T-helper 17 cell (primary cell): ENCODE data around the gene CEP128. TPM values are rescaled to one million over a fixed set of nuclear protein-coding genes. Genes with fewer than 3 reads are reported as not detected.

Experiments used
- ATAC-seq: fragments of 150-1000 bp; cut with Tn5 transposase; 2 replicates; pipeline ENCODE4 v1.10.0; 2021; ENCODE audit warnings: mild to moderate bottlenecking, moderate library complexity
- DNase-seq, 3 donors: peaks; one replicate each; pipeline versions ENCODE4 v3.0.0 to v3.0.0-alpha.2; 2020 to 2021
- H3K9me3 ChIP-seq: one replicate; pipeline ENCODE4 v1.7.0; 2013; ENCODE audit warnings: low read length, mild to moderate bottlenecking; ENCODE audit not compliant: control insufficient read depth, poor library complexity, severe bottlenecking
- H3K27ac Mint-ChIP-seq: one replicate; pipeline ENCODE4 v1.8.0; 2022; ENCODE audit warnings: mild to moderate bottlenecking, moderate library complexity, mixed read lengths
- H3K27me3 Mint-ChIP-seq: one replicate; pipeline ENCODE4 v1.8.0; 2022; ENCODE audit warnings: mixed read lengths
- H3K36me3 Mint-ChIP-seq: one replicate; pipeline ENCODE4 v1.8.0; 2022; ENCODE audit warnings: low read depth, mixed read lengths
- H3K4me1 Mint-ChIP-seq: one replicate; pipeline ENCODE4 v1.8.0; 2022; ENCODE audit warnings: mild to moderate bottlenecking, mixed read lengths
- H3K4me3 Mint-ChIP-seq: one replicate; pipeline ENCODE4 v1.8.0; 2022; ENCODE audit warnings: mild to moderate bottlenecking, moderate library complexity, mixed read lengths
- total RNA-seq, 4 donors: library from RNA in 2 of 4; stranded (reverse) in 2 of 4; gene quantifications; one replicate each; pipeline ENCODE4 v1.2.3 and lab custom pipeline; 2022 to 2026

Gene CEP128
- total RNA-seq, 2 donors from 2014 or later, result 19.6 to 25.1 TPM

DNA sequence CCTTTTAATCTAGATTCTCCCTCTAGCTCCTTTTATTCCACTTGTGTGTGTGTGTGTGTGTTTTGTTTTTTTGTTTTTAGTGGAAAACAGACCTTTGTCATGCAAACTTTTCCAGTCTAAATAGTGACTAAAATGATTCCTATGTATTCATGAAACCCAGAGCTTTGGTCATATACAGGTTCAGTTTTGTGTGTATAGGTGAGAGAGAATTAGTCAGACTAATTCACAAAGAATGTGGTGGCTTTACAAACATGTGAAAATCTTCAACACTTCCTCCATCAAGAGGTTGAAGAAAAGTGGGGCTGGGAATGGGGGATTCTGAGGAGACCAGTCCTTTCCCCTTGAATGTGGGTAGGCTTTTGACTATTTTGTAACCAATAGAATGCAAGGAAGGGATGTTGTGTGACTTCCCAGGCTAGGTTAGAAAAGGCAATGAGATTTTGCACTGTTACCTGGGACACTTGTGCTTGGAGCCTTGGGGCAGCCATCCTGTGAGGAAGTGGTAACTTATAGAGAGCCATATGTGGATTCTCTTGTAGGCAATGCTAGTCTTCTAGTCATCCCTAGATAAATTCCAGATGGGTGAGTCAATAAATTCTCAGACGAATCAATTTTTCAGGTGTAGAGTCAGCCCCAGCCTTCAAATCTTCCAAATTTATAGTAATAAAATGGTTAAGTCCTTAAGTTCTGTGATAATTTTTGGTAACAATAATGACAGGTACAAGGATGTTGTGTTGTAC is 236.1 kb downstream of the CEP128 start:
- Mint-ChIP-seq H3K36me3 (no peaks in the 10 kb centered on the region), H3K27ac (no peak overlapping the region), H3K4me1 (no peaks in the 10 kb centered on the region), H3K4me3 (no peak overlapping the region), H3K27me3 (no peaks in the 10 kb centered on the region)
- no peaks in the 10 kb centered on the region for H3K9me3 ChIP-seq
- no peak for DNase-seq
- no peak for ATAC-seq

DNA sequence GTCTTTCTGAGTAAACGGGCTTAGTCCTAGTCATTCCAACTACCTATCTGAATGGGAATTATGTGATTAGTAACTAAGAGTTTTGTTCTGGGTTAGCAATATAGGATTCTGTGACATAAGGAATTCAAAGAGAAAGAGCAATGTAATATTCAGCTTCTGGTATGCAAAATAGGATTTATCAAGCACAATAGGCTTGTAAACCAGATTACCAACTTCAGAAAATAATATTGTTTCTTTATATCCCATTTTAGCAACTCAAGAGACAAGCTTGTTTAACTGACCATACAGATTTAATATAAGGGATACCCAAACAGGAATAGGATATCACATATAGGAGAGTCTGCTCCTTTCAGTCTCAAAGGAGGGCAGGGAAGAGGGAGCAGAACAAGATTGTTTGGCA is 240.9 kb downstream of the CEP128 start:
- DNase-seq (no peak), ATAC-seq (no peak)
- no peak overlapping the region for H3K27ac Mint-ChIP-seq
- H3K4me1 Mint-ChIP-seq, result peaks cover 3% of the 10 kb centered on the region
- H3K4me3 Mint-ChIP-seq, result no peak overlapping the region
- no peaks in the 10 kb centered on the region for H3K9me3 ChIP-seq
- H3K27me3 Mint-ChIP-seq, result no peaks in the 10 kb centered on the region
- H3K36me3 Mint-ChIP-seq, result no peaks in the 10 kb centered on the region

- no peak overlapping the region for H3K4me3 Mint-ChIP-seq
- no peaks in the 10 kb centered on the region for H3K36me3 Mint-ChIP-seq
- DNase-seq, result no peak
- no peak for ATAC-seq
- H3K27me3 Mint-ChIP-seq, result no peaks in the 10 kb centered on the region
- H3K27ac Mint-ChIP-seq, result no peak overlapping the region
- H3K4me1 Mint-ChIP-seq, result peaks cover 3% of the 10 kb centered on the region
- H3K9me3 ChIP-seq, result no peaks in the 10 kb centered on the region
Measured at GRCh38 chr14:80699861-80700260, 241.7 kb downstream of the CEP128 start.

DNA sequence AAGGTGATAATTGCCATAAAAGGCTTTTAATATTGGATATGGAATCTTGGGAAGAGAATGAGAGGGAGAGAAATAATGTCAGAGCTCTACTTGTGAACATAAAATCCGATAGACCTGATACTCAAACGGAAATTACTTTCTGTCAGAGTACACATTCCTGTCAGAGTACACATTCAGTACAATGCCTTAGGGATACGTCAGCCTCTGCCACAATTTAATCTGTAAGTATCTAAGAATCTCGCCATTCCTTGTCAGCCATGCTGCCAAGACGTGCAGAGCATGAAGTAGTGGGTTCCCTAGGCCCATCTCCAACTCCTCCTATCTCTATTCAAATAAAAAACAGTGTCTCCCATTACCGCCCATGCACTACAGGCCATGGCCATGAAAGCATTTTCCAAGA is 242.6 kb downstream of the CEP128 start:
- Mint-ChIP-seq H3K27ac (no peak overlapping the region), H3K4me1 (peaks cover 3% of the 10 kb centered on the region), H3K36me3 (no peaks in the 10 kb centered on the region), H3K4me3 (no peak overlapping the region), H3K27me3 (no peaks in the 10 kb centered on the region)
- no peaks in the 10 kb centered on the region for H3K9me3 ChIP-seq
- DNase-seq, result no peak
- no peak for ATAC-seq

GRCh38 chr14:80695869-80696268 is 245.7 kb downstream of the CEP128 start:
- Mint-ChIP-seq H3K27ac (no peak overlapping the region), H3K4me3 (no peak overlapping the region), H3K4me1 (peaks cover 3% of the 10 kb centered on the region), H3K36me3 (no peaks in the 10 kb centered on the region), H3K27me3 (no peaks in the 10 kb centered on the region)
- ATAC-seq (no peak), DNase-seq (no peak)
- H3K9me3 ChIP-seq, result no peaks in the 10 kb centered on the region

- no peak for ATAC-seq
Measured at GRCh38 chr14:80692903-80693302, 248.6 kb downstream of the CEP128 start.

DNA sequence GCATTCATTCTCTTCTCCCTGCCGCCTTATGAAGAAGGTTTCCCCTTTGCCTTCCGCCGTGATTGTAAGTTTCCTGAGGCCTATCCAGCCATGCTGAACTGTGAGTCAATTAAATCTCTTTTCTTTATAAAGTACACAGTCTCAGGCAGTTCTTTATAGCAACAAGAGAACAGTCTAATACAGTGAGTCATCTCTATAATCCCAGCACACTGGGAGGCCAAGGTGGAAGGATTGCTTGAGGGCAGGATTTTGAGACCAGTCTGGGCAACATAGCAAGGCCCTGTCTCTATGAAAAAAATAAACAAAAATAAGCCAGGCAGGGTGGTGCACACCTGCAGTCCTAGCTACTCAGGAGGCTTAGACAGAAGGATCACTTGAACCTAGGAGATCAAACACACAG is 259.9 kb downstream of the CEP128 start:
- H3K36me3 Mint-ChIP-seq, result peaks cover 4% of the 10 kb centered on the region
- no peak overlapping the region for H3K27ac Mint-ChIP-seq
- H3K27me3 Mint-ChIP-seq, result no peaks in the 10 kb centered on the region
- H3K9me3 ChIP-seq, result peaks cover 2% of the 10 kb centered on the region
- H3K4me3 Mint-ChIP-seq, result no peak overlapping the region
- no peaks in the 10 kb centered on the region for H3K4me1 Mint-ChIP-seq
- ATAC-seq (no peak), DNase-seq (no peak)

More at GRCh38 chr14:80692903-80693302, 248.6 kb downstream of the CEP128 start:
- no peak overlapping the region for H3K4me3 Mint-ChIP-seq
- no peaks in the 10 kb centered on the region for H3K9me3 ChIP-seq
- no peaks in the 10 kb centered on the region for H3K27me3 Mint-ChIP-seq
- no peaks in the 10 kb centered on the region for H3K4me1 Mint-ChIP-seq
- DNase-seq, result no peak
- H3K36me3 Mint-ChIP-seq, result no peaks in the 10 kb centered on the region
- no peak overlapping the region for H3K27ac Mint-ChIP-seq

- H3K4me1 Mint-ChIP-seq, result no peaks in the 10 kb centered on the region
- peaks cover 4% of the 10 kb centered on the region for H3K36me3 Mint-ChIP-seq
- H3K9me3 ChIP-seq, result peaks cover 2% of the 10 kb centered on the region
- H3K27ac Mint-ChIP-seq, result no peak overlapping the region
- no peaks in the 10 kb centered on the region for H3K27me3 Mint-ChIP-seq
- no peak overlapping the region for H3K4me3 Mint-ChIP-seq
- ATAC-seq (no peak), DNase-seq (no peak)
Measured at GRCh38 chr14:80679273-80679672, 262.3 kb downstream of the CEP128 start.

DNA sequence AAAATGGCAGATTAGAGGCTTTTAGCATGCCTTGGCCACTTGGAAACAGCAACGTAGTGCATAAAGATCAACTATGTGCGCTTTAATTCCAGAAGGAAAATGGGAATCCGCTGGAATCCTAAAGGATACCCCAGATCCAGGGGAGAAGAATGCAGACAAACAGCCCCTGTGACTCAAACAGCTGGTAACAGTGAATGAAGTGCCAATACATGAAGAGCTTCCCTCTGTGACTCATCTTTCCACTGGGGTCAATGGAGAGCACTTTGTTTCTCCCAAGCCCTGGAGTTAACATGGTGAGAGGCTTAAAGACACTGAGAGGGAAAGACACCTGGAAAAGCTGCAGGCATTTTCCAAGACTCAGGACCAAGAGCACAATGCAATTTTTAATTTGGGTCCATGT is 263.1 kb downstream of the CEP128 start:
- peaks cover 2% of the 10 kb centered on the region for H3K36me3 Mint-ChIP-seq

GRCh38 chr14:80669426-80669825 is 272.1 kb downstream of the CEP128 start:
- Mint-ChIP-seq H3K4me1 (no peaks in the 10 kb centered on the region), H3K36me3 (peaks cover 9% of the 10 kb centered on the region), H3K4me3 (no peak overlapping the region), H3K27ac (no peak overlapping the region), H3K27me3 (no peaks in the 10 kb centered on the region)
- no peaks in the 10 kb centered on the region for H3K9me3 ChIP-seq
- DNase-seq, result no peak
- no peak for ATAC-seq

More for the DNA sequence above, 263.1 kb downstream of the CEP128 start:
- no peak overlapping the region for H3K4me3 Mint-ChIP-seq
- peaks cover 2% of the 10 kb centered on the region for H3K9me3 ChIP-seq
- DNase-seq, result no peak
- H3K27me3 Mint-ChIP-seq, result no peaks in the 10 kb centered on the region
- ATAC-seq, result no peak
- H3K27ac Mint-ChIP-seq, result no peak overlapping the region
- no peaks in the 10 kb centered on the region for H3K4me1 Mint-ChIP-seq

GRCh38 chr14:80664576-80664975 is 277.0 kb downstream of the CEP128 start:
- DNase-seq (no peak), ATAC-seq (peak; percentile 35)
- H3K9me3 ChIP-seq, result no peaks in the 10 kb centered on the region
- no peaks in the 10 kb centered on the region for H3K27me3 Mint-ChIP-seq
- H3K27ac Mint-ChIP-seq, result no peak overlapping the region
- H3K36me3 Mint-ChIP-seq, result peaks cover 4% of the 10 kb centered on the region
- H3K4me3 Mint-ChIP-seq, result no peak overlapping the region
- peaks cover 2% of the 10 kb centered on the region for H3K4me1 Mint-ChIP-seq

- H3K27ac Mint-ChIP-seq, result no peak overlapping the region
- no peak for DNase-seq
- no peaks in the 10 kb centered on the region for H3K9me3 ChIP-seq
Measured at GRCh38 chr14:80663541-80663940, 278.0 kb downstream of the CEP128 start.

DNA sequence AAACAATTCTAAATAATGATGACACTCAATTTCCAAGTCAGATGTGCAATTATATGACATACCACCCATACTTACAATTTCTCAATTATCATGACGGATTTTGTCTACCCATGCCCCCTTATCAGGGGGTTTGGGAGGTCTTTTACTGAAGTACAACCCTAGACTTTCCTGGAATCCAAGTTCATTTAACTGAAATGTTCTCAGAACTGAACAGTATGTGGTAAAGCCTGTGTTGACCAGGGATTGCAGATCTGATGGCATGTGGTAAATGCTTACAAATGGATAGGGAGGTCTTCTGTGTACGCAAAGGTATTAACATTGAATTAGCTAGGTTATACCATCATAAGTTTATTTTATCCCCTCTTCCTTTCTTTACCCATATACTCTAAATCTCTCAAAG is 281.8 kb downstream of the CEP128 start:
- no peak for ATAC-seq
- peaks cover 2% of the 10 kb centered on the region for H3K4me1 Mint-ChIP-seq
- no peak for DNase-seq
- H3K27me3 Mint-ChIP-seq, result no peaks in the 10 kb centered on the region
- no peak overlapping the region for H3K4me3 Mint-ChIP-seq
- H3K27ac Mint-ChIP-seq, result no peak overlapping the region
- no peaks in the 10 kb centered on the region for H3K9me3 ChIP-seq
- H3K36me3 Mint-ChIP-seq, result no peaks in the 10 kb centered on the region

More at GRCh38 chr14:80663541-80663940, 278.0 kb downstream of the CEP128 start:
- H3K4me3 Mint-ChIP-seq, result no peak overlapping the region
- H3K4me1 Mint-ChIP-seq, result peaks cover 2% of the 10 kb centered on the region
- H3K27me3 Mint-ChIP-seq, result no peaks in the 10 kb centered on the region
- H3K36me3 Mint-ChIP-seq, result peaks cover 4% of the 10 kb centered on the region
- no peak for ATAC-seq

- no peak for DNase-seq
- no peaks in the 10 kb centered on the region for H3K27me3 Mint-ChIP-seq
- H3K4me3 Mint-ChIP-seq, result no peak overlapping the region
- no peak for ATAC-seq
- H3K4me1 Mint-ChIP-seq, result no peaks in the 10 kb centered on the region
- peaks cover 4% of the 10 kb centered on the region for H3K36me3 Mint-ChIP-seq
- no peak overlapping the region for H3K27ac Mint-ChIP-seq
- H3K9me3 ChIP-seq, result no peaks in the 10 kb centered on the region
Measured at GRCh38 chr14:80658733-80659132, 282.8 kb downstream of the CEP128 start.
